ENCODE results near the gene ZRANB3.

GRCh38 chr2:135259123-135259522 is 271.9 kb downstream of the ZRANB3 start:
- no peak for TF ChIP-seq CTCF (tag by site-specific recombination; IDR thresholded peaks at IDR 0.05)
- TF ChIP-seq HOXC10 (CRISPR knock-in tag; IDR thresholded peaks at IDR 0.05) = no peak
- no peak for TF ChIP-seq ZBTB7A (tag by site-specific recombination; IDR thresholded peaks at IDR 0.05; ENCODE audit: low read depth)
- no peak for TF ChIP-seq ZFP3 (tag by site-specific recombination; IDR thresholded peaks at IDR 0.05; ENCODE audit: low read depth)
- no peak for TF ChIP-seq ZNF660 (tag by site-specific recombination; IDR thresholded peaks at IDR 0.05)
- no peak for TF ChIP-seq YY1 (tag by site-specific recombination; IDR thresholded peaks at IDR 0.05)
- no peak for TF ChIP-seq ZNF311 (tag by site-specific recombination; IDR thresholded peaks at IDR 0.05; ENCODE audit: borderline replicate concordance)
